ENCODE measurements around the gene CDIP1.

CDIP1 gene

GRCh38 chr16:4488499-4488967 lies 50.0 kb downstream of the CDIP1 start:
- no peak for DNase-seq (ENCODE audit: low spot score)

- DNase-seq (ENCODE audit: low spot score) = peak; percentile 67
Measured at GRCh38 chr16:4487955-4488498, 50.5 kb downstream of the CDIP1 start.

- no peak for DNase-seq (ENCODE audit: low spot score)
Measured at GRCh38 chr16:4486126-4486893, 52.3 kb downstream of the CDIP1 start.

- DNase-seq (ENCODE audit: low spot score) = no peak
Measured at GRCh38 chr16:4481963-4482362, 56.6 kb downstream of the CDIP1 start.

GRCh38 chr16:4481526-4481925 lies 57.0 kb downstream of the CDIP1 start:
- DNase-seq (ENCODE audit: low spot score) = no peak

GRCh38 chr16:4477966-4478365 lies 60.6 kb downstream of the CDIP1 start:
- peak; percentile 46 for DNase-seq (ENCODE audit: low spot score)

- DNase-seq (ENCODE audit: low spot score) = peak; percentile 97
Measured at GRCh38 chr16:4475880-4476788, 62.4 kb downstream of the CDIP1 start, which contains the start of gene HMOX2. Gene HMOX2, plus strand, starts transcription at chr16:4476398. Its CDS starts 29,127 bp downstream, at chr16:4505525.

- peak; percentile 93 for DNase-seq (ENCODE audit: low spot score)
Measured at GRCh38 chr16:4474192-4474961, 64.2 kb downstream of the CDIP1 start, which contains the start of gene NMRAL1. Gene NMRAL1, minus strand, starts transcription at chr16:4474625. Its CDS starts 493 bp downstream, at chr16:4474132.

GRCh38 chr16:4472880-4473279 lies 65.7 kb downstream of the CDIP1 start:
- no peak for DNase-seq (ENCODE audit: low spot score)

GRCh38 chr16:4471869-4472268 lies 66.7 kb downstream of the CDIP1 start:
- no peak for DNase-seq (ENCODE audit: low spot score)

GRCh38 chr16:4468972-4469371 lies 69.6 kb downstream of the CDIP1 start:
- no peak for DNase-seq (ENCODE audit: low spot score)

GRCh38 chr16:4467916-4468315 lies 70.7 kb downstream of the CDIP1 start:
- no peak for DNase-seq (ENCODE audit: low spot score)

- no peak for DNase-seq (ENCODE audit: low spot score)
Measured at GRCh38 chr16:4465977-4466779, 72.4 kb downstream of the CDIP1 start.

GRCh38 chr16:4463522-4464163 lies 74.9 kb downstream of the CDIP1 start:
- no peak for DNase-seq (ENCODE audit: low spot score)

GRCh38 chr16:4461250-4462085 lies 77.1 kb downstream of the CDIP1 start:
- DNase-seq (ENCODE audit: low spot score) = no peak

- DNase-seq (ENCODE audit: low spot score) = no peak
Measured at GRCh38 chr16:4460936-4461249, 77.7 kb downstream of the CDIP1 start.
